H9 (cell line): Measurements from ENCODE around the gene ALX4. TPM values are rescaled to one million over a fixed set of nuclear protein-coding genes. Genes with fewer than 3 reads are reported as not detected.

Experiments used
- DNase-seq: peaks from one replicate; pipeline ENCODE4 v3.0.0-alpha.2; 2017
- H2AFZ ChIP-seq: one replicate; pipeline ENCODE4 v1.6.1; 2013; ENCODE audit warnings: mild to moderate bottlenecking, low read length, control low read depth, moderate library complexity
- H2AK5ac ChIP-seq: 2 replicates; pipeline ENCODE4 v1.6.1; 2013; ENCODE audit warnings: low read length, control low read depth, mixed read lengths; ENCODE audit not compliant: insufficient read length
- H2BK120ac ChIP-seq: one replicate; pipeline ENCODE4 v1.6.1; 2013; ENCODE audit warnings: low read depth, mild to moderate bottlenecking, low read length, control low read depth, inconsistent platforms; ENCODE audit not compliant: poor library complexity, severe bottlenecking
- H2BK12ac ChIP-seq: 2 replicates; pipeline ENCODE4 v1.6.1; 2013; ENCODE audit warnings: low read length, control low read depth, mixed read lengths, low read depth; ENCODE audit not compliant: insufficient read length
- H2BK15ac ChIP-seq: 2 replicates; pipeline ENCODE4 v1.6.1; 2013; ENCODE audit warnings: low read depth, low read length, control low read depth
- H2BK20ac ChIP-seq: one replicate; pipeline ENCODE4 v1.6.1; 2013; ENCODE audit warnings: low read depth, mild to moderate bottlenecking, low read length, control low read depth, inconsistent platforms; ENCODE audit not compliant: poor library complexity, severe bottlenecking
- H2BK5ac ChIP-seq: 2 replicates; pipeline ENCODE4 v1.6.1; 2013; ENCODE audit warnings: low read length, control low read depth, mixed read lengths; ENCODE audit not compliant: insufficient read length
- H3K14ac ChIP-seq: 2 replicates; pipeline ENCODE4 v1.6.1; 2013; ENCODE audit warnings: low read length, control low read depth; ENCODE audit not compliant: insufficient read depth
- H3K18ac ChIP-seq: 2 replicates; pipeline ENCODE4 v1.6.1; 2013; ENCODE audit warnings: low read depth, mild to moderate bottlenecking, mixed read lengths, low read length, control low read depth; ENCODE audit not compliant: insufficient read length
- H3K23ac ChIP-seq: 2 replicates; pipeline ENCODE4 v1.6.1; 2013; ENCODE audit warnings: low read length, control low read depth, mixed read lengths, low read depth; ENCODE audit not compliant: insufficient read length
- H3K23me2 ChIP-seq: 2 replicates; pipeline ENCODE4 v1.6.1; 2013; ENCODE audit warnings: low read depth, mild to moderate bottlenecking, mixed read lengths, low read length, control low read depth; ENCODE audit not compliant: insufficient read length, poor library complexity, severe bottlenecking
- H3K27ac ChIP-seq: 2 replicates; pipeline ENCODE4 v1.5.1; 2013; ENCODE audit warnings: low read length, control low read depth, mixed read lengths, low read depth; ENCODE audit not compliant: insufficient read length
- H3K27me3 ChIP-seq: 2 replicates; pipeline ENCODE4 v1.6.1; 2013; ENCODE audit warnings: low read length, control low read depth, inconsistent platforms; ENCODE audit not compliant: insufficient read depth
- H3K4ac ChIP-seq: 2 replicates; pipeline ENCODE4 v1.6.1; 2013; ENCODE audit warnings: low read depth, mild to moderate bottlenecking, control low read depth, inconsistent platforms, low read length, moderate library complexity
- H3K4me1 ChIP-seq: 2 replicates; pipeline ENCODE4 v1.6.1; 2013; ENCODE audit warnings: low read length, control low read depth, inconsistent platforms; ENCODE audit not compliant: insufficient read depth
- H3K4me2 ChIP-seq: 2 replicates; pipeline ENCODE4 v1.6.1; 2013; ENCODE audit warnings: low read length, control low read depth, mixed read lengths; ENCODE audit not compliant: insufficient read length, insufficient read depth
- H3K56ac ChIP-seq: 2 replicates; pipeline ENCODE4 v1.6.1; 2013; ENCODE audit warnings: low read depth, mild to moderate bottlenecking, mixed read lengths, low read length, control low read depth; ENCODE audit not compliant: insufficient read length
- H3K79me1 ChIP-seq: 2 replicates; pipeline ENCODE4 v1.6.1; 2013; ENCODE audit warnings: low read depth, mild to moderate bottlenecking, moderate library complexity, low read length, control low read depth, inconsistent platforms; ENCODE audit not compliant: insufficient read depth, poor library complexity, severe bottlenecking
- H3K79me2 ChIP-seq: 2 replicates; pipeline ENCODE4 v1.6.1; 2013; ENCODE audit warnings: low read length, control low read depth, inconsistent platforms; ENCODE audit not compliant: insufficient read depth
- H3K9ac ChIP-seq: 2 replicates; pipeline ENCODE4 v1.6.1; 2013; ENCODE audit warnings: low read length, control low read depth, mixed read lengths; ENCODE audit not compliant: insufficient read length; ENCODE audit errors: extremely low read depth
- H3K9me3 ChIP-seq: one replicate; pipeline ENCODE4 v1.6.1; 2013; ENCODE audit warnings: low read depth, low read length, inconsistent platforms; ENCODE audit not compliant: control insufficient read depth
- H3T11ph ChIP-seq: one replicate; pipeline ENCODE4 v1.6.1; 2013; ENCODE audit warnings: mild to moderate bottlenecking, low read length, control low read depth, inconsistent platforms
- H4K20me1 ChIP-seq: one replicate; pipeline ENCODE4 v1.6.1; 2013; ENCODE audit not compliant: control insufficient read depth, insufficient read length, insufficient read depth
- H4K5ac ChIP-seq: 2 replicates; pipeline ENCODE4 v1.6.1; 2013; ENCODE audit warnings: low read depth, mild to moderate bottlenecking, mixed read lengths, low read length, control low read depth; ENCODE audit not compliant: insufficient read length
- H4K8ac ChIP-seq: replicated peaks from 2 replicates; pipeline ENCODE4 v1.6.1; 2013; ENCODE audit warnings: low read length, control low read depth, mixed read lengths, low read depth; ENCODE audit not compliant: insufficient read length
- H4K91ac ChIP-seq: 2 replicates; pipeline ENCODE4 v1.6.1; 2013; ENCODE audit warnings: low read depth, mild to moderate bottlenecking, moderate library complexity, mixed read lengths, low read length, control low read depth; ENCODE audit not compliant: insufficient read length
- H3K27ac Mint-ChIP-seq, 3 experiments: 2 replicates in 2 of 3; 3 replicates in 1 of 3; pipeline ENCODE4 v1.8.0; 2020 to 2021; ENCODE audit warnings: mixed read lengths in 3 of 3, mild to moderate bottlenecking in 1 of 3, moderate library complexity in 1 of 3
- H3K27me3 Mint-ChIP-seq: 2 replicates; pipeline ENCODE4 v1.8.0; 2021; ENCODE audit warnings: low read depth, mild to moderate bottlenecking, moderate library complexity, mixed read lengths
- H3K36me3 Mint-ChIP-seq, 3 experiments: 2 replicates in 2 of 3; 3 replicates in 1 of 3; pipeline ENCODE4 v1.8.0; 2020 to 2021; ENCODE audit warnings: low read depth in 3 of 3, mixed read lengths in 3 of 3; ENCODE audit not compliant: insufficient read depth in 1 of 3
- H3K4me1 Mint-ChIP-seq, 2 experiments: 2 replicates each; pipeline ENCODE4 v1.8.0; 2020; ENCODE audit warnings: mixed read lengths in 2 of 2
- H3K4me3 Mint-ChIP-seq, 2 experiments: 2 replicates in 1 of 2; 3 replicates in 1 of 2; pipeline ENCODE4 v1.8.0; 2020 to 2021; ENCODE audit warnings: mild to moderate bottlenecking in 2 of 2, mixed read lengths in 2 of 2, moderate library complexity in 1 of 2
- H3K9me3 Mint-ChIP-seq, 2 experiments: 2 replicates in 1 of 2; 3 replicates in 1 of 2; pipeline ENCODE4 v1.8.0; 2020; ENCODE audit warnings: mild to moderate bottlenecking in 2 of 2, mixed read lengths in 2 of 2, moderate library complexity in 1 of 2
- CTCF ChIP-seq: fragments of 200-600 bp; sonication (generic); conservative IDR thresholded peaks from 3 replicates; pipeline ENCODE4 v1.8.0; 2021; ENCODE audit warnings: antibody characterized with exemption, mild to moderate bottlenecking
- WGBS: extraction: QIAGEN DNeasy Blood & Tissue Kit; methylation state at CpG from one replicate; pipeline ENCODE4 v1.1.7; 2013; ENCODE audit warnings: missing lambda C conversion rate, low lambda C conversion rate, mixed read lengths; ENCODE audit not compliant: insufficient read length; ENCODE audit errors: extremely low coverage; 5-methylcytosine and 5-hydroxymethylcytosine counted together
- total RNA-seq: library from RNA; stranded (reverse); gene quantifications from 2 replicates; pipeline ENCODE4 v1.2.1, GENCODE V29; 2021

Gene ALX4
- total RNA-seq, 1 experiment from 2014 or later = not detected

DNA sequence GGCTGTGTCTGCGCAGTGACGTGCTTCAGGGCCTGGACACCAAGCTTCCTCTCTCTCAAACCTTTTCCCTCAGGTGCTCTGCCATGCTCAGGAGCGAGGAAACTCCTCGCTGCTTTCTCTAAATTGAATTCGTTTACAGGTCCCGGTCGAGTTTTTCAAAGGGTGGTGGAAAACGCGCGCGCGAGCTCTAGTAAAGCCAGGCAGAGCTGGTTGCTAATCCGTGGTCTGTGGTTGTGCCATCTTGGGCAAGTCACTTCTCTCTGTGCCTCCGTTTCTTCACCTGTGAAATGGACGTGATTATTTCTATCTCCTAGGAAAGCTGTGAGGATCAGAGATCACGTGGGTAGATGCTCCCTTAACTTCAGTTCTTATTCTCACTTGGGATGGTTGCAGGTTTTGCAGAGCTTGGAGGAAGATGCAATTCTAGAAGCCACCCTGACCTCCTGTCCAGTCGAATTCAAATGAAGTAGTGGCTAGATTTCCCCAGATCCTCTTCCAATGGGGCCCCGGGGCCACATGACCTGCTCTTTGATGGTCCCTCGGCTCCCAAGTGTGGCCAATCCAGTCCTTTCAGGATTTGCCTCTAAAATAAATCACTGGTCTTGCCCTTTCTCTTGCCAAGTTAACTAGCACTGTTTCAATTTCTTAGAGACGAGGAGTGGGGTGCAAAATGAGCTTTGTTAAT, 10.5 kb upstream of the ALX4 start:
- peak overlapping the region; percentile 42 for H3K4me2 ChIP-seq
- H2BK12ac ChIP-seq = no peak overlapping the region
- no peak overlapping the region for H2AFZ ChIP-seq
- no peak overlapping the region for H4K5ac ChIP-seq
- no peak overlapping the region for H2BK120ac ChIP-seq
- H2BK15ac ChIP-seq = no peak overlapping the region
- H2BK20ac ChIP-seq = no peak overlapping the region
- no peaks in the 10 kb centered on the region; a peak in 1 of 7 replicates for H3K36me3 Mint-ChIP-seq
- no peak overlapping the region for H3K27ac Mint-ChIP-seq
- no peaks in the 10 kb centered on the region for H3K79me1 ChIP-seq
- no peak overlapping the region for H3K14ac ChIP-seq
- no peak overlapping the region for H4K8ac ChIP-seq
- peaks cover 100% of the 10 kb centered on the region for H3K27me3 Mint-ChIP-seq
- H3K27me3 ChIP-seq = peaks cover 94% of the 10 kb centered on the region
- no peak overlapping the region for H2AK5ac ChIP-seq
- TF ChIP-seq CTCF = no peak
- no peaks in the 10 kb centered on the region for H4K20me1 ChIP-seq
- H3K27ac ChIP-seq = no peak overlapping the region
- H4K91ac ChIP-seq = no peak overlapping the region
- no peaks in the 10 kb centered on the region for H3K79me2 ChIP-seq
- peak overlapping the region; percentile 51 to 80 for H3K4me3 Mint-ChIP-seq
- H3K4me1 ChIP-seq = no peaks in the 10 kb centered on the region
- no peak overlapping the region for H2BK5ac ChIP-seq
- peaks cover 0 to 6% of the 10 kb centered on the region in 2 experiments; a peak in 1 of 5 replicates for H3K9me3 Mint-ChIP-seq
- H3T11ph ChIP-seq = no peak overlapping the region
- no CpG with 5 or more reads among the region's 20 CpGs for WGBS
- no peak overlapping the region for H3K4ac ChIP-seq
- H3K9me3 ChIP-seq = no peaks in the 10 kb centered on the region
- no peak overlapping the region for H3K18ac ChIP-seq
- no peak for DNase-seq
- no peak overlapping the region for H3K23ac ChIP-seq
- no peak overlapping the region for H3K56ac ChIP-seq
- H3K4me1 Mint-ChIP-seq = peaks cover 16 to 41% of the 10 kb centered on the region in 2 experiments
- peaks cover 17% of the 10 kb centered on the region for H3K23me2 ChIP-seq
- H3K9ac ChIP-seq = no peak overlapping the region
